Endothelial cell of umbilical vein (primary cell): ENCODE results near the gene GLTP.

Experiments used
- EZH2 ChIP-seq: IDR thresholded peaks from 2 replicates; pipeline ENCODE4 v1.6.1; 2012; ENCODE audit warnings: borderline replicate concordance, low read depth, mild to moderate bottlenecking, moderate library complexity, low read length, inconsistent platforms; ENCODE audit not compliant: severe bottlenecking
- POLR2A ChIP-seq: IDR thresholded peaks from 2 replicates; pipeline ENCODE4 v1.6.1; 2012; ENCODE audit warnings: low read depth, mild to moderate bottlenecking, control low read depth, low read length
- TF ChIP-seq, protein P1 (sequence below), 2 donors: IDR thresholded peaks; 1 replicate in 1 of 2; 2 replicates in 1 of 2; pipeline ENCODE4 v1.5.1; 2011; ENCODE audit warnings: low read length in 2 of 2, mild to moderate bottlenecking in 2 of 2, moderate library complexity in 2 of 2, control low read depth in 1 of 2, inconsistent platforms in 1 of 2, low read depth in 1 of 2; ENCODE audit not compliant: insufficient read depth in 1 of 2; ENCODE audit errors: extremely low read depth in 1 of 2

DNA sequence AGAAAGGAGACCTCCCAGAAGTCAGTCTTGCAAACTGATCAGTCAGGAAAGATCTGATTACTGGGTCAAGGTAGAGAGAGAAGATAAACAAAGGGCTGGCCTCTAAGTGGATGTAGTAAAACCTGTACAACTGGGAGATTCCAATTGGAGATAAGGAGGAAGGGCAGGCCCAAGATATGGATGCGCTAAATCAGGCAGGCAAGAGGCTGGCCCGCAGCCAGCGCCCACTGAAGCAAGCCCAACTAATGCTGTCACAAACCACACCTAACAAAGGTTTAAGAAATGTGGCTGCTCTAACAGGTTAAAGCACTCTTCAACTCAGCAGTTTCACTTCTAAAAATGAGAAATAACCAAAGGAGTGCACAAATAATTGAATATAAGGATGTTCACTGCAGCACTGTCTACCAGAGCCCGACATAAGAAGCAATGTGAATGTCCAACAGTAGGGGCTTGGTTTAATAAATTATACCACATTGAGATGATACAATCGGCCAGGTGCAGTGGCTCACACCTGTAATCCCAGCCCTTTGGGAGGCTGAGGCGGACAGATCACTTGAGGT, 4.7 kb downstream of the GLTP start:
- TF ChIP-seq, protein P1, sequence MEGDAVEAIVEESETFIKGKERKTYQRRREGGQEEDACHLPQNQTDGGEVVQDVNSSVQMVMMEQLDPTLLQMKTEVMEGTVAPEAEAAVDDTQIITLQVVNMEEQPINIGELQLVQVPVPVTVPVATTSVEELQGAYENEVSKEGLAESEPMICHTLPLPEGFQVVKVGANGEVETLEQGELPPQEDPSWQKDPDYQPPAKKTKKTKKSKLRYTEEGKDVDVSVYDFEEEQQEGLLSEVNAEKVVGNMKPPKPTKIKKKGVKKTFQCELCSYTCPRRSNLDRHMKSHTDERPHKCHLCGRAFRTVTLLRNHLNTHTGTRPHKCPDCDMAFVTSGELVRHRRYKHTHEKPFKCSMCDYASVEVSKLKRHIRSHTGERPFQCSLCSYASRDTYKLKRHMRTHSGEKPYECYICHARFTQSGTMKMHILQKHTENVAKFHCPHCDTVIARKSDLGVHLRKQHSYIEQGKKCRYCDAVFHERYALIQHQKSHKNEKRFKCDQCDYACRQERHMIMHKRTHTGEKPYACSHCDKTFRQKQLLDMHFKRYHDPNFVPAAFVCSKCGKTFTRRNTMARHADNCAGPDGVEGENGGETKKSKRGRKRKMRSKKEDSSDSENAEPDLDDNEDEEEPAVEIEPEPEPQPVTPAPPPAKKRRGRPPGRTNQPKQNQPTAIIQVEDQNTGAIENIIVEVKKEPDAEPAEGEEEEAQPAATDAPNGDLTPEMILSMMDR (IDR thresholded peaks at IDR 0.05; ENCODE audit: extremely low read depth in 1 of 2, insufficient read depth in 1 of 2, low read depth in 1 of 2, low read length in 2 of 2), result no peak
- TF ChIP-seq EZH2 (no peak), POLR2A (no peak)
